ENCODE data around the gene PHACTR4. TPM values are rescaled to one million over a fixed set of nuclear protein-coding genes. Genes with fewer than 3 reads are reported as not detected.

The PHACTR4 gene
- total and polyA plus RNA-seq, 2 of the 8 experiments (the other 6 are each of a cell fraction or from before 2014, with no cell fraction given), result 23.7 to 57.8 TPM

GRCh38 chr1:28341591-28341990 is 27.9 kb upstream of the PHACTR4 start:
- Histone ChIP-seq H4K8ac (ENCODE audit: extremely low read depth, insufficient read depth, low read length) (no peak overlapping the region), H3K79me1 (ENCODE audit: low read depth, low read length) (no peaks in the 10 kb centered on the region), H2BK20ac (ENCODE audit: low read length) (no peak overlapping the region), H4K5ac (ENCODE audit: insufficient read length, low read depth, low read length) (no peak overlapping the region), H3K18ac (ENCODE audit: extremely low read depth, low read length) (no peak overlapping the region), H2BK12ac (ENCODE audit: low read depth, low read length) (no peak overlapping the region), H2AK5ac (ENCODE audit: low read depth, low read length) (no peak overlapping the region), H3K9me3 (ENCODE audit: insufficient read depth in 2 of 2, low read depth in 1 of 2, low read length in 1 of 2) (no peaks in the 10 kb centered on the region), H2BK120ac (replicated peaks; ENCODE audit: low read depth, low read length) (no peak overlapping the region), H3K4ac (replicated peaks; ENCODE audit: insufficient read length, low read depth, low read length) (no peak overlapping the region), H2AFZ (ENCODE audit: low read length) (no peak overlapping the region), H3K4me3 (ENCODE audit: extremely low read depth in 1 of 4, insufficient read depth in 2 of 4, low read depth in 3 of 4, low read length in 4 of 4) (no peak overlapping the region), H3K36me3 (ENCODE audit: control insufficient read depth in 2 of 4, insufficient read depth in 4 of 4, low read length in 3 of 4) (no peaks in the 10 kb centered on the region), H4K20me1 (replicated peaks in 1 of 2; ENCODE audit: control insufficient read depth in 1 of 2, insufficient read depth in 2 of 2, low read length in 2 of 2) (no peaks in the 10 kb centered on the region), H3K23me2 (ENCODE audit: low read depth, low read length) (no peaks in the 10 kb centered on the region), H2BK15ac (ENCODE audit: low read length) (no peak overlapping the region), H3K27ac (ENCODE audit: low read depth, low read length) (no peak overlapping the region), H4K91ac (replicated peaks; ENCODE audit: insufficient read length, low read length) (no peak overlapping the region), H2BK5ac (ENCODE audit: low read depth, low read length) (no peak overlapping the region), H3K14ac (ENCODE audit: insufficient read length) (no peak overlapping the region), H3K27me3 (replicated peaks in 1 of 4; ENCODE audit: control insufficient read depth in 3 of 4, extremely low read depth in 1 of 4, insufficient read depth in 3 of 4, low read length in 3 of 4) (no peaks in the 10 kb centered on the region), H3K4me2 (ENCODE audit: insufficient read depth in 1 of 2, low read depth in 2 of 2, low read length in 2 of 2) (no peak overlapping the region), H3K79me2 (ENCODE audit: control insufficient read depth in 1 of 2, insufficient read depth in 2 of 2, low read length in 2 of 2) (no peaks in the 10 kb centered on the region), H3K4me1 (replicated peaks in 1 of 4; ENCODE audit: control insufficient read depth in 3 of 4, insufficient read depth in 4 of 4, low read length in 3 of 4) (no peaks in the 10 kb centered on the region), H3K56ac (replicated peaks; ENCODE audit: insufficient read length, low read depth, low read length) (no peak overlapping the region), H3K23ac (ENCODE audit: insufficient read length) (no peak overlapping the region), H3K9ac (replicated peaks in 1 of 4; ENCODE audit: extremely low read depth in 1 of 4, low read depth in 3 of 4, low read length in 3 of 4) (no peak overlapping the region)
- ChIA-PET CTCF (ENCODE audit: partially characterized antibody) (interaction anchor here (0.9 to 1.7 kb wide), 3 partner anchors 12 to 93 kb away, joined by 3 to 4 read pairs (median 3); no protein-coding TSS in a partner anchor), POLR2A (ENCODE audit: partially characterized antibody) (interaction anchor here (0.9 to 1.3 kb wide), 3 partner anchors 13 to 240 kb away, joined by 3 read pairs; partner anchors contain the start of gene MED18)
- WGBS, 2 experiments (ENCODE audit: extremely low coverage in 1 of 2, insufficient coverage in 1 of 2, insufficient read length in 1 of 2, insufficient replicate concordance in 2 of 2, low coverage in 1 of 2, low lambda C conversion rate in 2 of 2, missing lambda C conversion rate in 1 of 2), result 86% methylated on average over 2 of the region's 2 CpGs; no CpG with 5 or more reads in 1 of the 2 experiments
- TF ChIP-seq SP1 (IDR thresholded peaks at IDR 0.05; ENCODE audit: low read depth, low read length), result no peak
- DNase-seq (ENCODE audit: low read depth in 1 of 2, low spot score in 2 of 2), result no peak
- FAIRE-seq, result no peak

Data from H1 (cell line).